HepG2 (cell line): ENCODE measurements around the gene SNRNP35. TPM values are rescaled to one million over a fixed set of nuclear protein-coding genes. Genes with fewer than 3 reads are reported as not detected.

ENCODE experiments used
- BRD4 ChIP-seq: sonication (generic); formaldehyde crosslinking; IDR thresholded peaks from 2 replicates; pipeline ENCODE4 v1.4.0; 2020; ENCODE audit warnings: missing genetic modification reagents
- HMG20A ChIP-seq: IDR thresholded peaks from 2 replicates; pipeline ENCODE4 v1.6.1; 2016; ENCODE audit warnings: borderline replicate concordance
- HMG20B ChIP-seq: conservative IDR thresholded peaks from 2 replicates; pipeline ENCODE4 v1.6.1; 2016; ENCODE audit warnings: missing genetic modification reagents, missing compliant biosample characterization
- KDM5A ChIP-seq: fragments of 200-600 bp; sonication (generic); IDR thresholded peaks from 2 replicates; pipeline ENCODE4 v1.7.0; 2018; ENCODE audit warnings: antibody characterized with exemption, mild to moderate bottlenecking, low read length, borderline replicate concordance
- PHF21A ChIP-seq: sonication (generic); formaldehyde crosslinking; IDR thresholded peaks from 2 replicates; pipeline ENCODE4 v1.5.0; 2020; ENCODE audit warnings: mild to moderate bottlenecking, missing genetic modification reagents
- REXO4 ChIP-seq: sonication (generic); formaldehyde crosslinking; IDR thresholded peaks from 2 replicates; pipeline ENCODE4 v1.8.0; 2022; ENCODE audit warnings: missing genetic modification reagents, mild to moderate bottlenecking, borderline replicate concordance
- SALL1 ChIP-seq: sonication (generic); formaldehyde crosslinking; IDR thresholded peaks from 2 replicates; pipeline ENCODE4 v1.8.0; 2022; ENCODE audit warnings: mild to moderate bottlenecking, missing genetic modification reagents
- ZBTB7B ChIP-seq: sonication (generic); formaldehyde crosslinking; IDR thresholded peaks from 2 replicates; pipeline ENCODE4 v1.4.0; 2020; ENCODE audit warnings: missing genetic modification reagents
- ZIK1 ChIP-seq: sonication (generic); formaldehyde crosslinking; IDR thresholded peaks from 2 replicates; pipeline ENCODE4 v1.5.0; 2020; ENCODE audit warnings: mild to moderate bottlenecking, low read depth, missing genetic modification reagents, borderline replicate concordance
- ZNF12 ChIP-seq: sonication (generic); formaldehyde crosslinking; IDR thresholded peaks from 2 replicates; pipeline ENCODE4 v1.5.0; 2020; ENCODE audit warnings: missing genetic modification reagents
- ZNF232 ChIP-seq: sonication (generic); formaldehyde crosslinking; IDR thresholded peaks from 2 replicates; pipeline ENCODE4 v1.4.0; 2020; ENCODE audit warnings: missing genetic modification reagents, borderline replicate concordance
- ZNF296 ChIP-seq: sonication (generic); formaldehyde crosslinking; conservative IDR thresholded peaks from 2 replicates; pipeline ENCODE4 v1.5.0; 2020; ENCODE audit warnings: mild to moderate bottlenecking, missing genetic modification reagents
- ZNF430 ChIP-seq: sonication (generic); formaldehyde crosslinking; IDR thresholded peaks from 2 replicates; pipeline ENCODE4 v1.9.0; 2021; ENCODE audit warnings: mild to moderate bottlenecking, missing genetic modification reagents
- ZNF615 ChIP-seq: sonication (generic); formaldehyde crosslinking; IDR thresholded peaks from 2 replicates; pipeline ENCODE4 v1.5.0; 2020; ENCODE audit warnings: mild to moderate bottlenecking, missing genetic modification reagents, borderline replicate concordance
- polyA plus RNA-seq, 8 experiments: library from polyadenylated mRNA; depleted of rRNA in 3 of 8; stranded (reverse) in 7 of 8; unstranded in 1 of 8; fragments of >200 nt; fragmentation: Illumina TruSeq in 4 of 8; extraction: Trizol in 4 of 8; gene quantifications; 2 replicates each; pipeline versions ENCODE4 v1.2.1 to v1.2.3, GENCODE V29; 2011 to 2016; ENCODE audit warnings: low read depth in 4 of 8, missing spikeins in 1 of 8, mixed read lengths in 1 of 8; ENCODE audit not compliant: insufficient read depth in 1 of 8
- total RNA-seq, 5 experiments: library from RNA; depleted of rRNA; stranded (reverse); fragments of >200 nt; fragmentation: Illumina TruSeq; extraction: Trizol; gene quantifications; 2 replicates each; pipeline ENCODE4 v1.2.3, GENCODE V29; 2016; ENCODE audit warnings: low read depth in 1 of 5
- TF ChIP-seq, protein P1 (sequence below): sonication (generic); formaldehyde crosslinking; IDR thresholded peaks from 2 replicates; pipeline ENCODE4 v1.4.0; 2020; ENCODE audit warnings: missing genetic modification reagents
- TF ChIP-seq, protein P2 (sequence below): sonication (generic); formaldehyde crosslinking; IDR thresholded peaks from 2 replicates; pipeline ENCODE4 v1.4.0; 2020; ENCODE audit warnings: missing genetic modification reagents; ENCODE audit errors: not compliant biosample characterization
- TF ChIP-seq, protein P3 (sequence below): sonication (generic); formaldehyde crosslinking; conservative IDR thresholded peaks from 2 replicates; pipeline ENCODE4 v1.8.1; 2023; ENCODE audit warnings: missing genetic modification reagents
- TF ChIP-seq, protein P4 (sequence below), 2 experiments: sonication (generic) in 1 of 2; formaldehyde crosslinking in 1 of 2; IDR thresholded peaks; 2 replicates each; pipeline versions ENCODE4 v1.4.0 to v1.6.1; 2018 to 2020; ENCODE audit warnings: missing genetic modification reagents in 2 of 2, borderline replicate concordance in 1 of 2, low read depth in 1 of 2, mild to moderate bottlenecking in 1 of 2, missing biosample characterization in 1 of 2
- TF ChIP-seq, protein P5 (sequence below): sonication (generic); formaldehyde crosslinking; conservative IDR thresholded peaks from 2 replicates; pipeline ENCODE4 v1.4.0; 2020; ENCODE audit warnings: missing genetic modification reagents

The SNRNP35 gene
- total and polyA plus RNA-seq, 2 of the 13 experiments (the other 11 are each of a cell fraction or from before 2014, with no cell fraction given): 11.3 to 22.6 TPM

DNA sequence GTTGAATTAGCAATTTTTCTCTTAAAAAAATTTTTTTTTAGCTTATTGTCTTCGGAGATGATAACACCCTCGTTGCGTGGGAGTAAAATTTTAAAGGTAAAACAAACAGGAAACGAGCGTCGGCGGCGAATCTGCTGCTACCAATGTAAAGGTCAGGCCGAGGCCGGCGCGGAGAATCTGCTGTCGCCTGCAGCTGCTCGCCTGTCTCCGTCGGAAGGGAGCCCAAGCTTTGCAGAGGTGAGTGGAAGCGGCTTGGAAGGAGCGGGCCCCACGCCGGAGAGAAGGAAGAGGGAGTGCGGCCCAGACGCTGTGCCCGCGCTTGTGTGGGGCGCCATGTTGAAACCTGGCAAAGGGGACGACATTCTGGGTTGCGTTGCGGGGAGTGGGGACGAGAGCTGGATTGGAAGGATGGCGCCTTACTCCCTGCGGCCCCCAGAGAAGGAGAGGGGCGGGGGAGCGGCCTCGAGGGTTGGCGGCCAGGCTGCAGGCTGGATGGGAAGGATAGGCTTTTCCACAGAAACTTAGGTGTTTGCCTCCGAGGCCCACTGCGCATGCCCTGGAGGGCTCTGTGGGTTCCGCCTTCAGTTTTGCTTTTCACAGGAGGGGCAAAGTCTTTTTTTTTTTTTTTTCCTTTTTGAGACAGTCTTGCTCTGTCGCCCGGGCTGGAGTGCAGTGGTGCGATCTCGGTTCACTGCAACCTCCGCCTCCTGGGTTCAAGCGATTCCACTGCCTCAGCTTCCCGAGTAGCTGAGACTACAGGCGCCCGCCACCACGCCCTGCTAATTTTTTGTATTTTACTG, at the start of gene SNRNP35 (continued):
- TF ChIP-seq, protein P1, sequence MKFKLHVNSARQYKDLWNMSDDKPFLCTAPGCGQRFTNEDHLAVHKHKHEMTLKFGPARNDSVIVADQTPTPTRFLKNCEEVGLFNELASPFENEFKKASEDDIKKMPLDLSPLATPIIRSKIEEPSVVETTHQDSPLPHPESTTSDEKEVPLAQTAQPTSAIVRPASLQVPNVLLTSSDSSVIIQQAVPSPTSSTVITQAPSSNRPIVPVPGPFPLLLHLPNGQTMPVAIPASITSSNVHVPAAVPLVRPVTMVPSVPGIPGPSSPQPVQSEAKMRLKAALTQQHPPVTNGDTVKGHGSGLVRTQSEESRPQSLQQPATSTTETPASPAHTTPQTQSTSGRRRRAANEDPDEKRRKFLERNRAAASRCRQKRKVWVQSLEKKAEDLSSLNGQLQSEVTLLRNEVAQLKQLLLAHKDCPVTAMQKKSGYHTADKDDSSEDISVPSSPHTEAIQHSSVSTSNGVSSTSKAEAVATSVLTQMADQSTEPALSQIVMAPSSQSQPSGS (CRISPR knock-in tag): 0 out of 2 replicates have a peak, but pooled peaks have one; percentile 21
- TF ChIP-seq HMG20B (CRISPR knock-in tag) (peak; percentile 56; the same call in 1 of the 2 replicates), ZBTB7B (CRISPR knock-in tag) (peak; percentile 71; the same call in 1 of the 2 replicates), SALL1 (CRISPR knock-in tag) (peak; percentile 94), ZNF12 (CRISPR knock-in tag) (no peak), REXO4 (CRISPR knock-in tag) (no peak), KDM5A (peak; percentile 87; the same call in 1 of the 2 replicates), ZNF296 (CRISPR knock-in tag) (no peak), ZNF615 (CRISPR knock-in tag) (no peak; the same call in 1 of the 2 replicates), ZIK1 (CRISPR knock-in tag) (peak; percentile 81; the same call in 1 of the 2 replicates), PHF21A (CRISPR knock-in tag) (peak; percentile 62; the same call in 1 of the 2 replicates), ZNF232 (CRISPR knock-in tag) (peak; percentile 84; the same call in 1 of the 2 replicates), BRD4 (CRISPR knock-in tag) (peak; percentile 97), ZNF430 (CRISPR knock-in tag) (peak; percentile 60), HMG20A (CRISPR knock-in tag) (0 out of 2 replicates have a peak, but pooled peaks have one; percentile 16)
- TF ChIP-seq, protein P2, sequence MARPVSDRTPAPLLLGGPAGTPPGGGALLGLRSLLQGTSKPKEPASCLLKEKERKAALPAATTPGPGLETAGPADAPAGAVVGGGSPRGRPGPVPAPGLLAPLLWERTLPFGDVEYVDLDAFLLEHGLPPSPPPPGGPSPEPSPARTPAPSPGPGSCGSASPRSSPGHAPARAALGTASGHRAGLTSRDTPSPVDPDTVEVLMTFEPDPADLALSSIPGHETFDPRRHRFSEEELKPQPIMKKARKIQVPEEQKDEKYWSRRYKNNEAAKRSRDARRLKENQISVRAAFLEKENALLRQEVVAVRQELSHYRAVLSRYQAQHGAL: no peak
- TF ChIP-seq, protein P3, sequence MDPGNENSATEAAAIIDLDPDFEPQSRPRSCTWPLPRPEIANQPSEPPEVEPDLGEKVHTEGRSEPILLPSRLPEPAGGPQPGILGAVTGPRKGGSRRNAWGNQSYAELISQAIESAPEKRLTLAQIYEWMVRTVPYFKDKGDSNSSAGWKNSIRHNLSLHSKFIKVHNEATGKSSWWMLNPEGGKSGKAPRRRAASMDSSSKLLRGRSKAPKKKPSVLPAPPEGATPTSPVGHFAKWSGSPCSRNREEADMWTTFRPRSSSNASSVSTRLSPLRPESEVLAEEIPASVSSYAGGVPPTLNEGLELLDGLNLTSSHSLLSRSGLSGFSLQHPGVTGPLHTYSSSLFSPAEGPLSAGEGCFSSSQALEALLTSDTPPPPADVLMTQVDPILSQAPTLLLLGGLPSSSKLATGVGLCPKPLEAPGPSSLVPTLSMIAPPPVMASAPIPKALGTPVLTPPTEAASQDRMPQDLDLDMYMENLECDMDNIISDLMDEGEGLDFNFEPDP (CRISPR knock-in tag): 0 out of 2 replicates have a peak, but pooled peaks have one; percentile 30
- TF ChIP-seq, protein P4, sequence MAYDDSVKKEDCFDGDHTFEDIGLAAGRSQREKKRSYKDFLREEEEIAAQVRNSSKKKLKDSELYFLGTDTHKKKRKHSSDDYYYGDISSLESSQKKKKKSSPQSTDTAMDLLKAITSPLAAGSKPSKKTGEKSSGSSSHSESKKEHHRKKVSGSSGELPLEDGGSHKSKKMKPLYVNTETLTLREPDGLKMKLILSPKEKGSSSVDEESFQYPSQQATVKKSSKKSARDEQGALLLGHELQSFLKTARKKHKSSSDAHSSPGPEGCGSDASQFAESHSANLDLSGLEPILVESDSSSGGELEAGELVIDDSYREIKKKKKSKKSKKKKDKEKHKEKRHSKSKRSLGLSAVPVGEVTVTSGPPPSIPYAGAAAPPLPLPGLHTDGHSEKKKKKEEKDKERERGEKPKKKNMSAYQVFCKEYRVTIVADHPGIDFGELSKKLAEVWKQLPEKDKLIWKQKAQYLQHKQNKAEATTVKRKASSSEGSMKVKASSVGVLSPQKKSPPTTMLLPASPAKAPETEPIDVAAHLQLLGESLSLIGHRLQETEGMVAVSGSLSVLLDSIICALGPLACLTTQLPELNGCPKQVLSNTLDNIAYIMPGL (CRISPR knock-in tag; IDR thresholded peaks at IDR 0.05; ENCODE audit: borderline replicate concordance in 1 of 2, low read depth in 1 of 2): peak; percentile 83 to 88; a peak in 3 of 4 replicates
- TF ChIP-seq, protein P5, sequence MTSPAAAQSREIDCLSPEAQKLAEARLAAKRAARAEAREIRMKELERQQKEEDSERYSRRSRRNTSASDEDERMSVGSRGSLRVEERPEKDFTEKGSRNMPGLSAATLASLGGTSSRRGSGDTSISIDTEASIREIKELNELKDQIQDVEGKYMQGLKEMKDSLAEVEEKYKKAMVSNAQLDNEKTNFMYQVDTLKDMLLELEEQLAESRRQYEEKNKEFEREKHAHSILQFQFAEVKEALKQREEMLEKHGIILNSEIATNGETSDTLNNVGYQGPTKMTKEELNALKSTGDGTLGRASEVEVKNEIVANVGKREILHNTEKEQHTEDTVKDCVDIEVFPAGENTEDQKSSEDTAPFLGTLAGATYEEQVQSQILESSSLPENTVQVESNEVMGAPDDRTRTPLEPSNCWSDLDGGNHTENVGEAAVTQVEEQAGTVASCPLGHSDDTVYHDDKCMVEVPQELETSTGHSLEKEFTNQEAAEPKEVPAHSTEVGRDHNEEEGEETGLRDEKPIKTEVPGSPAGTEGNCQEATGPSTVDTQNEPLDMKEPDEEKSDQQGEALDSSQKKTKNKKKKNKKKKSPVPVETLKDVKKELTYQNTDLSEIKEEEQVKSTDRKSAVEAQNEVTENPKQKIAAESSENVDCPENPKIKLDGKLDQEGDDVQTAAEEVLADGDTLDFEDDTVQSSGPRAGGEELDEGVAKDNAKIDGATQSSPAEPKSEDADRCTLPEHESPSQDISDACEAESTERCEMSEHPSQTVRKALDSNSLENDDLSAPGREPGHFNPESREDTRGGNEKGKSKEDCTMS (CRISPR knock-in tag): no peak
